Endothelial cell of coronary artery (primary cell): ENCODE measurements around the gene MDK. TPM values are rescaled to one million over a fixed set of nuclear protein-coding genes. Genes with fewer than 3 reads are reported as not detected.

ENCODE experiments used
- total RNA-seq: library from RNA; depleted of rRNA; stranded (reverse); fragments of >200 nt; gene quantifications from 2 replicates; pipeline ENCODE4 v1.2.3, GENCODE V29; 2014

The MDK gene
- total RNA-seq, result 27.8 and 46.5 TPM in 2 replicates

GRCh38 chr11:46381048-46381818, at the start of gene MDK:
Gene MDK, plus strand, starts transcription at chr11:46381669. Its CDS starts 389 bp downstream, at chr11:46382058.

GRCh38 chr11:46346886-46347636, 34.4 kb upstream of the MDK start, which contains the start of gene DGKZ:
Gene DGKZ, plus strand, starts transcription at chr11:46347463. Its CDS starts 197 bp downstream, at chr11:46347660.

GRCh38 chr11:46391578-46392420, 10.3 kb downstream of the MDK start, which contains the start of gene CHRM4:
Gene CHRM4, minus strand, starts transcription at chr11:46391776. Its CDS starts 5,219 bp downstream, at chr11:46386557.

Other genes with a start within 250 kb of the MDK start
- gene CREB3L1, start 104.0 kb upstream of the MDK start, total RNA-seq, result 0.72 and 8.3 TPM in 2 replicates
- gene DGKZ, start 34.2 kb upstream of the MDK start, total RNA-seq, result 58.5 and 65.0 TPM in 2 replicates
- 0.09 and 0.28 TPM in 2 replicates for gene CHRM4, start 10.1 kb downstream of the MDK start, total RNA-seq
- 20.5 and 21.2 TPM in 2 replicates for gene AMBRA1, start 212.4 kb downstream of the MDK start, total RNA-seq
- gene HARBI1, start 235.6 kb downstream of the MDK start, total RNA-seq, result 4.2 and 4.5 TPM in 2 replicates
- 55.0 and 60.6 TPM in 2 replicates for gene ATG13, start 235.9 kb downstream of the MDK start, total RNA-seq